HG03060 (cell line): ENCODE results near the gene APOD.
"Not testable (repeated sequence)": the region's sequence is repeated elsewhere in the genome, so short reads cannot be mapped to it uniquely, and the experiment has no call there.

Source experiments
- ATAC-seq: cut with Tn5 transposase; IDR thresholded peaks from one replicate; pipeline ENCODE4 v1.9.1; 2021; ENCODE audit warnings: low read depth, moderate number of reproducible peaks; ENCODE audit not compliant: unreplicated experiment

APOD gene

GRCh38 chr3:195583831-195584542, at the start of gene APOD:
TSS of gene APOD (minus strand) at chr3:195583940. CDS start at chr3:195579461, 4,479 bp downstream.
- ATAC-seq = no peak

- ATAC-seq = not testable (repeated sequence)
These were observed 49.6 kb upstream of the APOD start for GRCh38 chr3:195633351-195633750.

GRCh38 chr3:195632501-195633185, 48.9 kb upstream of the APOD start:
- not testable (repeated sequence) for ATAC-seq

- not testable (repeated sequence) for ATAC-seq
These were observed 48.3 kb upstream of the APOD start for GRCh38 chr3:195632046-195632445.

- not testable (repeated sequence) for ATAC-seq
These were observed 47.3 kb upstream of the APOD start for GRCh38 chr3:195630938-195631495.

GRCh38 chr3:195630086-195630917, 46.6 kb upstream of the APOD start:
- not testable (repeated sequence) for ATAC-seq

GRCh38 chr3:195629682-195630081, 45.9 kb upstream of the APOD start:
- ATAC-seq = not testable (repeated sequence)

- ATAC-seq = not testable (repeated sequence)
These were observed 44.7 kb upstream of the APOD start for GRCh38 chr3:195628386-195628920.

GRCh38 chr3:195627515-195628385, 44.0 kb upstream of the APOD start:
- ATAC-seq = not testable (repeated sequence)

GRCh38 chr3:195624603-195625560, 41.1 kb upstream of the APOD start:
- ATAC-seq = not testable (repeated sequence)

GRCh38 chr3:195624171-195624570, 40.4 kb upstream of the APOD start:
- not testable (repeated sequence) for ATAC-seq

- ATAC-seq = not testable (repeated sequence)
These were observed 39.7 kb upstream of the APOD start for GRCh38 chr3:195623217-195623965.

GRCh38 chr3:195622523-195623170, 38.9 kb upstream of the APOD start:
- not testable (repeated sequence) for ATAC-seq

- ATAC-seq = not testable (repeated sequence)
These were observed 38.3 kb upstream of the APOD start for GRCh38 chr3:195622012-195622411.

GRCh38 chr3:195621095-195621494, 37.4 kb upstream of the APOD start:
- ATAC-seq = not testable (repeated sequence)

- not testable (repeated sequence) for ATAC-seq
These were observed 36.7 kb upstream of the APOD start for GRCh38 chr3:195620476-195620875.
